A673 (cell line): ENCODE measurements around the gene P2RY13. TPM values are rescaled to one million over a fixed set of nuclear protein-coding genes. Genes with fewer than 3 reads are reported as not detected.

Source experiments
- BruUV-seq: library from RNA; stranded (reverse); fragments of 400-500 nt; replicated peaks from 2 replicates; lab custom pipeline; 2021; lab: Mats Ljungman, UMichigan
- CTCF ChIA-PET: fragments of 300-600 bp; sonication (Branson Sonifier 250); formaldehyde crosslinking; loops from one replicate; lab custom pipeline; 2022; ENCODE audit warnings: antibody characterized with exemption; lab: Charles Lee
- POLR2A ChIA-PET: fragments of 300-600 bp; sonication (Branson Sonifier 250); formaldehyde crosslinking; loops from one replicate; lab custom pipeline; 2022; ENCODE audit warnings: antibody characterized with exemption; ENCODE audit not compliant: low non-redundant PET; lab: Charles Lee
- DNase-seq: peaks from one replicate; pipeline ENCODE4 v3.0.0-alpha.2; 2015; ENCODE audit warnings: low spot score
- H3K27ac ChIP-seq: fragments of 200-600 bp; sonication (generic); 2 replicates; pipeline ENCODE4 v1.5.1; 2016; ENCODE audit warnings: mixed run types, low read depth, mild to moderate bottlenecking, mixed read lengths, antibody characterized with exemption, low read length; ENCODE audit not compliant: poor library complexity, severe bottlenecking
- H3K27me3 ChIP-seq: fragments of 200-600 bp; sonication (generic); replicated peaks from 2 replicates; pipeline ENCODE4 v1.6.1; 2017; ENCODE audit warnings: mixed run types, low read depth, mild to moderate bottlenecking, mixed read lengths, antibody characterized with exemption, low read length; ENCODE audit not compliant: insufficient read depth, poor library complexity
- H3K36me3 ChIP-seq: fragments of 200-600 bp; sonication (generic); 2 replicates; pipeline ENCODE4 v1.6.1; 2016; ENCODE audit warnings: mixed run types, mild to moderate bottlenecking, mixed read lengths, antibody characterized with exemption, low read length; ENCODE audit not compliant: insufficient read depth, poor library complexity, severe bottlenecking
- H3K4me1 ChIP-seq: fragments of 200-600 bp; sonication (generic); 2 replicates; pipeline ENCODE4 v1.6.1; 2017; ENCODE audit warnings: mixed run types, mild to moderate bottlenecking, mixed read lengths, antibody characterized with exemption, low read length; ENCODE audit not compliant: insufficient read depth, poor library complexity, severe bottlenecking
- H3K4me3 ChIP-seq: fragments of 200-600 bp; sonication (generic); 2 replicates; pipeline ENCODE4 v1.5.1; 2016; ENCODE audit warnings: low read depth, mixed run types, mild to moderate bottlenecking, mixed read lengths, low read length; ENCODE audit not compliant: poor library complexity, severe bottlenecking
- H3K9me3 ChIP-seq: fragments of 200-600 bp; sonication (generic); 2 replicates; pipeline ENCODE4 v1.6.1; 2016; ENCODE audit warnings: mixed run types, low read depth, mild to moderate bottlenecking, mixed read lengths, antibody characterized with exemption, low read length; ENCODE audit not compliant: poor library complexity, severe bottlenecking
- EZH2 ChIP-seq: fragments of 200-600 bp; sonication (generic); IDR thresholded peaks from 2 replicates; pipeline ENCODE4 v1.6.1; 2017; ENCODE audit warnings: borderline replicate concordance, low read depth, mild to moderate bottlenecking, mixed read lengths, antibody characterized with exemption, low read length; ENCODE audit not compliant: poor library complexity, severe bottlenecking
- intact Hi-C: fragments of 100-400 bp; cut with micrococcal nuclease; formaldehyde crosslinking; loops from one replicate; pipeline ENCODE4 v1.10.0; 2022; ENCODE audit not compliant: unreplicated experiment
- total RNA-seq: library from RNA; stranded (reverse); gene quantifications from 2 replicates; pipeline ENCODE4 v1.2.3, GENCODE V29; 2021
- TF ChIP-seq, protein P1 (sequence below): fragments of 300-800, 200-600 bp; sonication (generic); conservative IDR thresholded peaks from 2 replicates; pipeline ENCODE4 v1.5.1; 2017; ENCODE audit warnings: low read depth, mild to moderate bottlenecking, antibody characterized with exemption, low read length, moderate library complexity, mixed read lengths

Gene P2RY13
- total RNA-seq, 1 experiment from 2014 or later, result not detected

- H3K9me3 ChIP-seq, result no peaks in the 10 kb centered on the region
- no peak for TF ChIP-seq EZH2
- TF ChIP-seq, protein P1, sequence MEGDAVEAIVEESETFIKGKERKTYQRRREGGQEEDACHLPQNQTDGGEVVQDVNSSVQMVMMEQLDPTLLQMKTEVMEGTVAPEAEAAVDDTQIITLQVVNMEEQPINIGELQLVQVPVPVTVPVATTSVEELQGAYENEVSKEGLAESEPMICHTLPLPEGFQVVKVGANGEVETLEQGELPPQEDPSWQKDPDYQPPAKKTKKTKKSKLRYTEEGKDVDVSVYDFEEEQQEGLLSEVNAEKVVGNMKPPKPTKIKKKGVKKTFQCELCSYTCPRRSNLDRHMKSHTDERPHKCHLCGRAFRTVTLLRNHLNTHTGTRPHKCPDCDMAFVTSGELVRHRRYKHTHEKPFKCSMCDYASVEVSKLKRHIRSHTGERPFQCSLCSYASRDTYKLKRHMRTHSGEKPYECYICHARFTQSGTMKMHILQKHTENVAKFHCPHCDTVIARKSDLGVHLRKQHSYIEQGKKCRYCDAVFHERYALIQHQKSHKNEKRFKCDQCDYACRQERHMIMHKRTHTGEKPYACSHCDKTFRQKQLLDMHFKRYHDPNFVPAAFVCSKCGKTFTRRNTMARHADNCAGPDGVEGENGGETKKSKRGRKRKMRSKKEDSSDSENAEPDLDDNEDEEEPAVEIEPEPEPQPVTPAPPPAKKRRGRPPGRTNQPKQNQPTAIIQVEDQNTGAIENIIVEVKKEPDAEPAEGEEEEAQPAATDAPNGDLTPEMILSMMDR, result no peak
- no peak overlapping the region for H3K27ac ChIP-seq
- no TSS peak for BruUV-seq
- intact Hi-C loops, result no loop called here
- H3K36me3 ChIP-seq, result no peaks in the 10 kb centered on the region
- DNase-seq, result no peak
- no peaks in the 10 kb centered on the region for H3K4me1 ChIP-seq
- H3K4me3 ChIP-seq, result no peak overlapping the region
- CTCF ChIA-PET, result interaction anchor here (0.6 kb wide), 1 partner anchor 27 kb away, joined by 3 read pairs; no protein-coding TSS in a partner anchor
- H3K27me3 ChIP-seq, result no peaks in the 10 kb centered on the region
- POLR2A ChIA-PET, result no interaction called here
Observed at GRCh38 chr3:151300539-151300938, 28.8 kb downstream of the P2RY13 start.

DNA sequence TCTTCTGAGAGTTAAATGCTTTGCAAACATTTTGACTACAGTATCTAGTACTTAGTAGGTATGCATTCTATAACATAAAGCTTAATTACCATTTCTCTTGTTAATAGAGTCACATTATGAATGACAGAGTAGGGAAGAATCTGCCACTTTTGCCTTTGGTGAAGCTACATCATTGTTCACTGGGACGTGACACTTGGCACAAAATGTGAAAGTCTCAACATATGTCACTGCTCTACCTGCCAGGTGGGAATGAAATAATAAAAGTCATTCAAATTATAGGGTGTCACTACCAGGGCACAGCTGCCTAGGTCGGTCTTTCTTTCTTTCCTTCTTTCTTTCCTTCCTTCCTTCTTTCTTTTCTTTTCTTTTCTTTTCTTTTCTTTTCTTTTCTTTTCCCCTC is 30.3 kb downstream of the P2RY13 start:
- Histone ChIP-seq H3K9me3 (no peaks in the 10 kb centered on the region), H3K27ac (no peak overlapping the region), H3K4me1 (no peaks in the 10 kb centered on the region), H3K4me3 (no peak overlapping the region), H3K27me3 (no peaks in the 10 kb centered on the region), H3K36me3 (no peaks in the 10 kb centered on the region)
- CTCF ChIA-PET, result no interaction called here
- POLR2A ChIA-PET, result no interaction called here
- TF ChIP-seq EZH2, result no peak
- TF ChIP-seq, protein P1, result no peak
- no peak for DNase-seq
- intact Hi-C loops, result no loop called here
- BruUV-seq, result no TSS peak

- Histone ChIP-seq H3K36me3 (no peaks in the 10 kb centered on the region), H3K4me3 (no peak overlapping the region), H3K27ac (no peak overlapping the region), H3K4me1 (no peaks in the 10 kb centered on the region), H3K9me3 (no peaks in the 10 kb centered on the region), H3K27me3 (no peaks in the 10 kb centered on the region)
- intact Hi-C loops, result no loop called here
- no TSS peak for BruUV-seq
- POLR2A ChIA-PET, result no interaction called here
- DNase-seq, result no peak
- CTCF ChIA-PET, result no interaction called here
- TF ChIP-seq EZH2, result no peak
- TF ChIP-seq, protein P1, result no peak
Observed at GRCh38 chr3:151297429-151297828, 31.9 kb downstream of the P2RY13 start.
